ENCODE data around the gene LGR4.
A peak's percentile ranks its signal among the peaks of the same experiment; 100 is the strongest.

LGR4 gene

DNA sequence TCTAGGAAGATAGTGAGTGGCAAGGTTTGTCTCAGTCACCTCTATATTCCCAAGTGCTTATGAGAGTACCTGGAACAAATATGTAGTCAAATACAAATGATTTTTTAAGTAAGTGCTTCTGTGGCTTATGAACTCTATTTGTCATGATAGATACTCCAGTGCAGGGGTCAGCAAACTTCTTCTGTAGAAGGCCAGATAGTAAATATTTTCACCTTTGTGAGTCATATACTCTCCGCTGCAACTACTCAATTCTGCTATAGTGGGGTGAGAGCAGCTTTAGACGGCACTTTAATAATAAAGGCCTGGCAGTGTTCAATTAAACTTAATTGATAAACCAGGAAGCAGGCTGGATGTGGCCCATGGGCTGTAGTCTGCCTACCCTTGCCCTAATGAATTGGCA, 97.2 kb downstream of the LGR4 start:
- DNase-seq (ENCODE audit: low read depth) = no peak

GRCh38 chr11:27373856-27374602, 98.6 kb downstream of the LGR4 start:
- DNase-seq (ENCODE audit: low read depth) = no peak

- no peak for DNase-seq (ENCODE audit: low read depth)
Observed at GRCh38 chr11:27373392-27373791, 99.2 kb downstream of the LGR4 start.

DNA sequence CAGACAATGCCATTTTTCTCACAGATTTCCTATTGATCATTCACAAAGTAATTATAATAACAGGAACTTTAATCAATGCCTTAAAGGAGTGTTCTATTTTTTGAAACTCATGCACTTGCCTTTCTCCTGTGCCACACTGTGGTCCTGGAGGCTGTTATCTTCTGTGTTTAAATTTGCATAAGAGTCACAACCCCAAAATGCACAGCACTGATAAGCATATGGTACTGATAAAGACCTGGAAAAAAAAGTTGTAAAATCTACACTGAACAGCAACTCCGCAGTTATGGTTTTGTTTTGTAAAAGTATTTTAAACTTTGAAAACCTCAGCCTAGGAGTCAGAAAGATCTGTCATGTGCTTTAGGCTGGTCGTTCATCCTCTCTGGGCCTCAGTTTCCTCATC, 100.4 kb downstream of the LGR4 start:
- no peak for DNase-seq (ENCODE audit: low read depth)

- no peak for DNase-seq (ENCODE audit: low read depth)
Observed at GRCh38 chr11:27371489-27371888, 101.1 kb downstream of the LGR4 start.

DNA sequence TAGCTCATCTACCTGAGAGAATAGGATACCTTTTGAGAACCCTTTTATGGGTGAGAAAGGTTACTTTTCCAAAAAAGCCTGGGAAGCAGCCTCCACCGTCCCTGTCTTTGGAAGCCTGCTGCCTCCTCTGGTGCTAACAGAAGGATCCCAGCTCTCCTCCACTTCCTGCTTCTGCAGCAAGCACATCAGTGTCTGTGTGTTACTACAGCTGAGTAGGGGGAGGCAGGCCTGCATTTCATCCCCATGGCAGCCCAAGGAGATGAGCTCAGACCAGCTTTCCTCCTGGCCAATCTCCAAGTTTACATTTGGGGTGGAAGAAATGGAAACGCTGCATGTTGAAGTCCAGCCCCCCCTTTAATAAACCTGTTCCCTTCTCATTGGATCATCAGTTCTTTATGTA, 102.2 kb downstream of the LGR4 start:
- DNase-seq (ENCODE audit: low read depth) = no peak

GRCh38 chr11:27367881-27368280, 104.7 kb downstream of the LGR4 start:
- DNase-seq (ENCODE audit: low read depth) = no peak

GRCh38 chr11:27363576-27364117, 108.9 kb downstream of the LGR4 start:
- no peak for DNase-seq (ENCODE audit: low read depth)

GRCh38 chr11:27362749-27363575, 109.6 kb downstream of the LGR4 start, which contains the start of gene CCDC34:
CCDC34 (minus strand) TSS chr11:27363215; CDS start chr11:27363194, 21 bp downstream.
- peak; percentile 93 for DNase-seq (ENCODE audit: low read depth)

- DNase-seq (ENCODE audit: low read depth) = peak; percentile 30
Observed at GRCh38 chr11:27361649-27362431, 110.8 kb downstream of the LGR4 start.

GRCh38 chr11:27358296-27358695, 114.3 kb downstream of the LGR4 start:
- DNase-seq (ENCODE audit: low read depth) = no peak

DNA sequence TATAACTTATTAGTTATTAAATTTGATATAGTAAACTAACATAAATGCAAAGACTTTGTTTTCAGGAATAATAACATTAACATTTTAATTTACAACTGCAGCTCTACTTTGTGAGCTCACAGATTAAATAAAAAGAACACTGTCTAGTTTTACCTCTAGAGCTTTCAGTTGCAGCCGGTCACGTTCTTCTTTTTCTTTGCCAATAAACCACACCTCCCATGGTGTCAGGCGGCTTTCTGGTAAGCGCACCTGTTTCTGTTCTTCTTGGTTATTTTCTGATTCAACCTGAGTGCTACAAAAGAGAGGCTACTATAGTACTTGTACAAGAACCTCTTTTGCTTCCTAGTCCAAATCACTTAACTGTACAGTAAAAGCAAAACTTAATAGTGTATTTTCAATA, 115.3 kb downstream of the LGR4 start:
- no peak for DNase-seq (ENCODE audit: low read depth)

- DNase-seq (ENCODE audit: low read depth) = no peak
Observed at GRCh38 chr11:27356624-27357222, 115.9 kb downstream of the LGR4 start.

- DNase-seq (ENCODE audit: low read depth) = no peak
Observed at GRCh38 chr11:27355575-27356104, 117.0 kb downstream of the LGR4 start.

GRCh38 chr11:27354359-27354965, 118.1 kb downstream of the LGR4 start:
- DNase-seq (ENCODE audit: low read depth) = no peak

DNA sequence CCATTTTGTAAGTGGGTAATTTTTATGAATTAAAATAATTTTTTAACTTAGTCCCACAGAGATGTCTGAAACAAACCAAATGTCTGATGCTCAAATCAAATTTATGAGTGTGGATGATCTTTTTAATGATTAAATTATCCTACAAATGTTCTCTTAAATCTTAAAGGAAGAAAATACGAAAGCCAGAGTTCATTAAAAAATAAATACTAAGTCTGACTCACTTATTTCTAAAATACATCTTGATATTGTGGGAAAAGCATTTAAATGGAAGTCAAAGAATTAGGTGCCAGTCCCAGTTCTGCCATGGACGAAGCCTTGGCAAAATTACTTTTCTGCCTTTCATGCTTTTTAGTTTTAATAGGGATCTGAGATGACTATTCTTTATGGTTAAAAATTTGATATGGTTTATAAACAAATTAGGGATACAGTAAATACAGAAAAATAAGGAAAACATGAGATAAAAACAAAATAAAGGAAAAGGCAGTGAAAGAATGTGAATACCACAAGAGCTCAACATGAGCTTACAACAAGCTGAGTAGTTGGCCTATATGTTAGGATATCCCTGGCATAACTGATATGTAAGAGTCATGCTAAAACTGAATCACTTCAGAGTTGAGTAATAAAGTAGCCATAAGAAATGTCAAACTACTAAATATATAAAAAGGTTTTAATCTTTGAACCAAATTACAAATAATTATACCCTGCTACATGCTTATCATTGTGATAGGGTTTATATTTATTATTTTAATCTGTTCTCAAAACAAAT, 118.8 kb downstream of the LGR4 start:
- peak; percentile 64 for DNase-seq (ENCODE audit: low read depth)

DNA sequence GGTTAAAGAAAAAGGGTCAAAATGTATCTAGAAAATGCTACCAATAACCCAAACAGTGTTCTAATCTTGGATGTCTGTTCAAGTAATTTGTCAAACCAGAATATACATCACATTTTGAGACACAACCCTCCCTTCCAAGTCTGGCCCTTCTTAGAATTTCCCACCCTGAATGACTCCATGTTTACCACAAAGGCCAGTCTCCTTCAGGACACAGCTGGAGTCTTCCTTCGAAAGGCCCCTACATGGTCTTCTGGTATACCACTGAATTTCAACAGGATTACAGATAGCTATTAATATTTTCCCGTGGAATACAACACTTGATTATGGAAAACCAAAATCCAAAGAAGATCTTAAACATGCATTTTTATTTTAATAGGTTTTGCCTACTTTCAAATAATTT, 119.8 kb downstream of the LGR4 start:
- DNase-seq (ENCODE audit: low read depth) = no peak

DNA sequence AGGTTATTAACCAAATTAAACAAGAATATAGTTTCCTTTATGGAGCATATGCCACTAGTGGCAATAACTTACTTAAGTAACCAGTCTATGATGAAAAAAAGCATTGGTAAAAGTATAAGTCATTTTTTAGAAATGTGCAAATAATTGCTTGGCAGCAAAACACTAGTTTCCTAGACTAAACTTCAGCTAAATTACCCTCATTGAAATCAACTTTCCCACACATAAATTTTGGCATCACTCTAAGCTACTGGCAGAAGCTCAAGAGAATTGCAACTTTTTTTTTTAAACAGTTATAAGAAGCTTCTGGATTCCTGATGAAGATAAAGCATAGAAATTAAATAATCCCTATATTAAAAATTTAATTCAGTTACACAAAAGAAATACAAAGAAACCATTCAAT, 122.1 kb downstream of the LGR4 start:
- no peak for DNase-seq (ENCODE audit: low read depth)

DNA sequence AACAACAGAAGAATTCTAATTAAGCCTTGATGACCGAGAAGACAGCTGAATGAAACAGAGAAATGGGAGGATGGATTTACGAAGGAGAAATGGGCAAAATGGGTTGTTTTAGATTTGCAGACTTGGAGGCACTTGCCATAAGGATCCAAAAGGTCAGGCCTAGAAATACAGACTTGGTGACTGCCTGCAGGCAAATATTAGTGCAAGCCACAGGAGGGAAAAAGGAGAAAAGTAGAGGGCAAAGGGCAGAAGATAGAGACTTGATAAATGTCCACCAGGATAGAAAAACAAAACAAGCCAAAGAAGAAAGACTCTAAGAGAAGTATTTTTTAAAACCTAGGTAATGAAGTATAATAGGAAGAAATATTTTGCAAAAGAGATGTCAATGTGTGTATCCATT, 122.7 kb downstream of the LGR4 start:
- no peak for DNase-seq (ENCODE audit: low read depth)

DNA sequence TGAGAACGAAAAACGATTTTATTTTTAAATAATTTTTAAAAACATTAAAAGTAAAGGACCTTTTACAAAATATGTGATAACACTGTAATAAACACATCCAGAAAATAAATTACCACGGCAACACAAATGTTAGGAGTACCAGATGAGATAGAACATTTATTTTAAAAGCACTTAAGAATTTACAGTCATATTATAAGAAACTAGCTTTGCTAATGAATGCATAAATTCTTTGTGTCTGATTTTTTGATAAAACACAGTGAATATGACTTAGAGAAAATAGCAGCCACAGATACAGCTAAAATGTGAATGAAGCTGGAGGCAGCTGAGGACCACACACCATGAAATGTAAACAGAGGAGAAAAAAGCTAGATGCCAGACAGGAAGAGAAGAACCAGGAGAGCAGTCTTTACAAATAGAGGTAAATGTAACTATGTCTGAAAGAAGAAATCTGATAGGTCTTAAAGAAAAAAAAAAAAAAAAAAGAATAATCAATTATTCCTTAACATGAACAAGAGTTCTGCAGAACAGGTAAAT, 124.2 kb downstream of the LGR4 start:
- no peak for DNase-seq (ENCODE audit: low read depth)

All from ELR (cell line).